Fibroblast of mammary gland (primary cell): ENCODE data around the gene CHRNA4.
A peak's percentile ranks its signal among the peaks of the same experiment; 100 is the strongest.
"Not testable (repeated sequence)": the region's sequence is repeated elsewhere in the genome, so short reads cannot be mapped to it uniquely, and the experiment has no call there.

Source experiments
- DNase-seq: peaks from one replicate; pipeline ENCODE4 v3.0.0-alpha.2; 2010; ENCODE audit warnings: low read depth
- H3K4me3 ChIP-seq: 2 replicates; pipeline ENCODE4 v1.5.1; 2011; ENCODE audit warnings: low read depth, mild to moderate bottlenecking, low read length, moderate library complexity; ENCODE audit not compliant: control insufficient read depth
- TF ChIP-seq, protein P1 (sequence below): conservative IDR thresholded peaks from 2 replicates; pipeline ENCODE4 v1.5.1; 2011; ENCODE audit warnings: low read depth, low read length, inconsistent platforms; ENCODE audit not compliant: control insufficient read depth, insufficient read depth

Gene CHRNA4

DNA sequence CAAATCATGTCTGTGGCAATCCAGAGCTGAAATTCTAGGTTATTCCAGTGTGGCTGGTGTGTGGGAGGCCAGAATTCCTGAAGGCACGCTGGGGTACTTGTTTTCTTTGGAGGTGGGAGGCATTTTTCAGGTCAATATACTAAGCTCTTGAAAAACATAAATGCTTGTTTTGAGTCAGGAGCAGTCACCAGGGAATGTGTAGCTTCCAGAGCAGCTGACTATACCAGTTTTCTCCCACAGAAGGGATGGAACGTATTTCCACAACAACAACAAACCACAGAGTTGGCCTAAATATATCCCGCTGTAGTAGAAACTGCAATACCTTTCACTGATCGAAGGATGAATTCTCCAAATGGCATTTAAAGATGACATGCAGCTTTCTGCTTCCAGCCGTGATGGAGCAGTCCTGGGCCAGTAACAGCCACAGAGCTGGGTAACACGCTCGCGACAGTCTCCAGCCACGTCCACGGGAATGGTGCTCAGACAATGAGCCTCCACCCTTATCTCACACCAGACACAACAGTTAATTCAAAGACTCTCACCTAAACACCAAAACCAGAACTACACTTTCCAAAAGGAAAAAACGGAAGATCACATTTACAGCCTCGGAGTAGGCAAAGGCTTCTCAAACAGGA is 23.2 kb downstream of the CHRNA4 start:
- peak; percentile 64 for DNase-seq
- H3K4me3 ChIP-seq = no peak overlapping the region
- TF ChIP-seq, protein P1, sequence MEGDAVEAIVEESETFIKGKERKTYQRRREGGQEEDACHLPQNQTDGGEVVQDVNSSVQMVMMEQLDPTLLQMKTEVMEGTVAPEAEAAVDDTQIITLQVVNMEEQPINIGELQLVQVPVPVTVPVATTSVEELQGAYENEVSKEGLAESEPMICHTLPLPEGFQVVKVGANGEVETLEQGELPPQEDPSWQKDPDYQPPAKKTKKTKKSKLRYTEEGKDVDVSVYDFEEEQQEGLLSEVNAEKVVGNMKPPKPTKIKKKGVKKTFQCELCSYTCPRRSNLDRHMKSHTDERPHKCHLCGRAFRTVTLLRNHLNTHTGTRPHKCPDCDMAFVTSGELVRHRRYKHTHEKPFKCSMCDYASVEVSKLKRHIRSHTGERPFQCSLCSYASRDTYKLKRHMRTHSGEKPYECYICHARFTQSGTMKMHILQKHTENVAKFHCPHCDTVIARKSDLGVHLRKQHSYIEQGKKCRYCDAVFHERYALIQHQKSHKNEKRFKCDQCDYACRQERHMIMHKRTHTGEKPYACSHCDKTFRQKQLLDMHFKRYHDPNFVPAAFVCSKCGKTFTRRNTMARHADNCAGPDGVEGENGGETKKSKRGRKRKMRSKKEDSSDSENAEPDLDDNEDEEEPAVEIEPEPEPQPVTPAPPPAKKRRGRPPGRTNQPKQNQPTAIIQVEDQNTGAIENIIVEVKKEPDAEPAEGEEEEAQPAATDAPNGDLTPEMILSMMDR = no peak

DNA sequence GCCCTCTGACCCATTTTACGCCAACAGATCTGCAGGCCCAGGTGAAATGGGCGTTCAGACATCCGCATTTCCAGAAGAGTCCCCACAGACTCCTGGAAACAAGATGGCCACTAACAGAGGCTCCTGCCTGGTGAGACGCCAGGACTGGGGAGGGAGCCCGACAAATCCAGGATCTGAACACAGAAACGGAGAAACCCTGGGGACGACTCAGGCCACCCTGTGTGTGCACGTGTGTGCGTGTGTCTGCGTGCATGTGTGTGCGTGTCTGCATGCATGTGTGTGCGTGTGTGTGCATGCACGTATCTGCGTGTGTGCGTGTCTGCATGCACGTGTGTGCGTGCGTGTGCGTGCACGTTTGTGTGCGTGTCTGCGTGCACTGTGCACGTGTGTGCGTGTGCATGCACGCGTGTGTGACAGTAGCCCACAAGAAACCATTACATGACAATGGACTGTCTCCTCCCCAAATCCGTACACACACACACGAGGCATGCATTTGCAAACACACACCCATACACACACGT is 24.9 kb downstream of the CHRNA4 start:
- DNase-seq = no peak
- no peak overlapping the region for H3K4me3 ChIP-seq
- TF ChIP-seq, protein P1 = no peak

DNA sequence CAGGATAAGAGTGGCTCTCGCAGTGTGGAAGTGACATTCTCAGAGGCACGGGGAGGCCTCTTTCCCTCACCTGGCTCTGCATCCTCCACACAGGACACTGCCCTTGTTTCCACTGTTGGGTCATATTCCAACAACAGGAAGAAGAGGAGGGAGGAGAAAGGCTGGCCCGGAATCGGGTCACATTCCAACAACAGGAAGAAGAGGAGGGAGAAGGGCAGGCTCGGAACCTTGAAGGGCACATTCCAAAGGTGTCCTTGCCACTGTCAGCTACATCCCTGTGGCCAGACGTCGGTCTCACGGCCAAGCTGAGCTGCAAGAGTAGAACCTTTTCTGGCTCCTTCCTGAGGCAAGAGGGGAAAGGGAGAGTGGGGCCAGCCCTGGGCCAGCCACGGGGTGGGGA is 25.4 kb downstream of the CHRNA4 start:
- no peak overlapping the region for H3K4me3 ChIP-seq
- no peak for DNase-seq
- TF ChIP-seq, protein P1 = no peak

DNA sequence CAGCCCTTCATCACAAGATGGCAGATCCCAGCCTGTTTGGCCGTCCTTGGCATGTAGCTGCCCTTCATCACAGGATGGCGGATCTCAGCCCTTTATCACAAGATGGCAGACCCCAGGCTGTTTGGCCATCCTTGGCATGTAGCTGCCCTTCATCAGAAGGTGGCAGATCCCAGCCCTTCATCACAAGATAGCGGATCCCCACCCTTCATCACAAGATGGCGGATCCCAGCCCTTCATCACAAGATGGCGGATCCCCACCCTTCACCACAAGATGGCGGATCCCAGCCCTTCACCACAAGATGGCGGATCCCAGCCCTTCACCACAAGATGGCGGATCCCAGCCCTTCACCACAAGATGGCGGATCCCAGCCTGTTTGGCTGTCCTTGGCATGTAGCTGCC is 26.1 kb downstream of the CHRNA4 start:
- not testable (repeated sequence) for DNase-seq, H3K4me3 ChIP-seq

DNA sequence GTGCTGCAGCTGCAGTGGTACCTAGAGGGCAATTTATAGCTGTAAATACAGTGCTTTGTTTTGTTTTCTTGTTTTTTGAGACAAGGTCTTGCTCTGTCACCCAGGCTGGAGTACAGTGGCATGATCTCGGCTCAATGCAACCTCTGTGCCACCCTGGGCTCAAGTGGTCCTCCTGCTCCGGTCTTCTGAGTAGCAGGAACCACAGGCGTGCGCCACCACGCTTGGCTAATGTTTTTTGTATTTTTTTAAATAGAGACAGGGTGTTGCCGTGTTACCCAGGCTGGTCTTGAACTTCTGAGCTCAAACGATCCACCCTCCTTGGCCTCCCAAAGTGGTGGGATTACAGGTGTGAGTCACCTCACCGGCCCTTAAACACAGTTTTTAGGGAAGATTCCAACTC is 26.8 kb downstream of the CHRNA4 start:
- TF ChIP-seq, protein P1 = no peak
- no peak for DNase-seq
- no peak overlapping the region for H3K4me3 ChIP-seq

DNA sequence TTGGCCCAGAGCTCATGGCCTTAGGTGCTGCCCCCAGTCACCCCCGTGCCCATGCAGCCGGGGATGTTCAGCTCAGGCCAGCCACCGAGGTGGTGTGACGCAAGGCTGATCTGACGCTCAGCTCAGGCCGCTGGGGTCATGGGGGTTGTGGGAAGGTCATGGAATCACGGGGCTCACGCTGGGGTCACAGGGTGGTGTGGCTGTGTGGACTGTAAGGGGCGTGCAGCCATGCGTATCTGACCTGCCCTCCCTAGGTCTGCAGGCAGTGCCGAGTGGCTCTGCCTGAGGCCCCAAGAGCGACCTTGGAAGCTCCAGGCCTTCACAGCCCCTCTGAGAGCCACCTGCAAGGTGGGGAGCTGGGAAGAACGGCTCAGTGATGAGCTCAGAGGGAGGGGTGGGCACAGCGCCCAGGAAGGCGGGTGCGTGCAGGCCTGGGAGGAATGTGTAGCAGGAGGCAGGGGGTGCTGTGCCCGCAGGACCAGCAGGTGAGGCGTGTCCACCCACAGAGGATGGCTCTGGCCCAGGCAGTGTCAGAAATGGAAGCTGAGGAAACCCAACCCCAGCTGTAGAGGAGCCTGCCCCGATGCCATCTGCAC is 27.8 kb downstream of the CHRNA4 start:
- DNase-seq = no peak
- TF ChIP-seq, protein P1 = no peak
- H3K4me3 ChIP-seq = no peak overlapping the region

DNA sequence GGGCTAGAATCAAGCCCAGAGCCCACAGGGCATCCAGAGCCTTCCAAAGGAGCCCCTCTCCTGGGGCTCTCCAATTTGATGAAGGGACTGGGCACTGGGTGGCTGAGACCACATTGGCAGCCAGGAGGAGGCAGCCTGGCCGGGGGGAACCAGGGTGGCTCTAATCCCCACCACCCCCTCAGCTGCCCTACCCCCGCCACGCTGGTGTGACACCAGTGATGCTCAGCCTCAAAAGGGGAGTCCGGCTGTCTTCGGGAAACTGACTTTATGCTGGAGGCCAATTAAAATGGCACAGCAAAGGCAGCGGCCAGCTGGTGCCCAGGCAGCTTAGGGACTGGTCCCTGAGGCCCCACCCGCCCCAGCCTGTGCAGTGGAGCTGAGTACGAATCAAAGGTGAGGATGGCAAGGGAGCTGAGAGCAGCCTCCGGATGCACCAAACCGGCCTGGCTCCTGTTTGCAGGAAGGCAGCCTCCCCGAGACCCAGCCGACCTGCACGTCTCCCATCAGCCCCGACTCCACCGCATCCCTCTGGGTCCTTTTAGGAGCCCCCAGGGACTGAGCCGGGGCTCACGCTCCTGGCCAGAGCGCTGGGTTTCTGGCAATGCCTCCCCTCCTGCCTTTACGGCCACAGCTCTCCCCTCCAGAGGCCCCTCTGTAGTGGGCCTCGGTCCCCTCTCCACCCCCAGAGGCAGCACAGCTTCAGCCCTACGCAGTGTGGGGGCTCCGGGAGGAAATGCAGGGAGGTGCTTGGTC is 28.5 kb downstream of the CHRNA4 start:
- no peak for DNase-seq
- H3K4me3 ChIP-seq = no peak overlapping the region
- TF ChIP-seq, protein P1 = no peak
